HEK293 (cell line): Measurements from ENCODE around the gene PRRT1.

Experiments used
- EGR2 ChIP-seq: fragments of 450-650 bp; formaldehyde crosslinking; IDR thresholded peaks from 2 replicates; pipeline ENCODE4 v1.5.1; 2016; ENCODE audit warnings: low read depth, missing biosample characterization, missing genetic modification characterization
- ELK4 ChIP-seq: IDR thresholded peaks from 2 replicates; pipeline ENCODE4 v1.6.1; 2011; ENCODE audit warnings: mild to moderate bottlenecking, low read depth, low read length, borderline replicate concordance
- KLF17 ChIP-seq: fragments of 450-650 bp; formaldehyde crosslinking; IDR thresholded peaks from 2 replicates; pipeline ENCODE4 v1.5.1; 2016; ENCODE audit warnings: missing biosample characterization, missing genetic modification characterization
- PRDM2 ChIP-seq: fragments of 450-650 bp; formaldehyde crosslinking; IDR thresholded peaks from 2 replicates; pipeline ENCODE4 v1.5.1; 2016; ENCODE audit warnings: missing biosample characterization, missing genetic modification characterization, borderline replicate concordance
- ZBTB10 ChIP-seq: fragments of 450-650 bp; formaldehyde crosslinking; IDR thresholded peaks from 2 replicates; pipeline ENCODE4 v1.5.1; 2016; ENCODE audit warnings: missing biosample characterization, missing genetic modification characterization
- ZBTB11 ChIP-seq: fragments of 450-650 bp; formaldehyde crosslinking; conservative IDR thresholded peaks from 2 replicates; pipeline ENCODE4 v1.5.1; 2016; ENCODE audit warnings: low read depth, missing biosample characterization, missing genetic modification characterization
- ZBTB48 ChIP-seq: fragments of 450-650 bp; formaldehyde crosslinking; IDR thresholded peaks from 2 replicates; pipeline ENCODE4 v1.5.1; 2016; ENCODE audit warnings: missing biosample characterization, missing genetic modification characterization
- ZFHX2 ChIP-seq: fragments of 450-650 bp; formaldehyde crosslinking; conservative IDR thresholded peaks from 2 replicates; pipeline ENCODE4 v1.5.1; 2016; ENCODE audit warnings: missing biosample characterization, missing genetic modification characterization
- ZIC2 ChIP-seq: fragments of 450-650 bp; formaldehyde crosslinking; IDR thresholded peaks from 2 replicates; pipeline ENCODE4 v1.5.1; 2016; ENCODE audit warnings: missing biosample characterization, missing genetic modification characterization
- ZNF146 ChIP-seq: fragments of 450-650 bp; formaldehyde crosslinking; IDR thresholded peaks from 2 replicates; pipeline ENCODE4 v1.5.1; 2016; ENCODE audit warnings: missing biosample characterization, missing genetic modification characterization
- ZNF175 ChIP-seq: fragments of 450-650 bp; formaldehyde crosslinking; IDR thresholded peaks from 2 replicates; pipeline ENCODE4 v1.5.1; 2016; ENCODE audit warnings: missing biosample characterization, missing genetic modification characterization
- ZNF184 ChIP-seq: fragments of 450-650 bp; IDR thresholded peaks from 2 replicates; pipeline ENCODE4 v1.5.1; 2018; ENCODE audit warnings: missing biosample characterization, mild to moderate bottlenecking, missing genetic modification characterization
- ZNF19 ChIP-seq: fragments of 450-650 bp; formaldehyde crosslinking; IDR thresholded peaks from 2 replicates; pipeline ENCODE4; 2016; ENCODE audit warnings: missing biosample characterization, missing genetic modification characterization, low read depth
- ZNF211 ChIP-seq: fragments of 450-650 bp; formaldehyde crosslinking; IDR thresholded peaks from 2 replicates; pipeline ENCODE4 v1.5.1; 2016; ENCODE audit warnings: low read depth, missing biosample characterization, missing genetic modification characterization
- ZNF324 ChIP-seq: fragments of 450-650 bp; formaldehyde crosslinking; IDR thresholded peaks from 2 replicates; pipeline ENCODE4 v1.5.1; 2016; ENCODE audit warnings: missing biosample characterization, missing genetic modification characterization
- ZNF354C ChIP-seq: fragments of 450-650 bp; formaldehyde crosslinking; IDR thresholded peaks from 2 replicates; pipeline ENCODE4 v1.5.1; 2016; ENCODE audit warnings: missing biosample characterization, missing genetic modification characterization, low read depth, borderline replicate concordance
- ZNF426 ChIP-seq: fragments of 450-650 bp; formaldehyde crosslinking; IDR thresholded peaks from 2 replicates; pipeline ENCODE4 v1.5.1; 2017; ENCODE audit warnings: missing biosample characterization, missing genetic modification characterization, mild to moderate bottlenecking, inconsistent platforms, moderate library complexity
- ZNF473 ChIP-seq: fragments of 450-650 bp; formaldehyde crosslinking; IDR thresholded peaks from 2 replicates; pipeline ENCODE4 v1.5.1; 2017; ENCODE audit warnings: missing biosample characterization, missing genetic modification characterization
- ZNF529 ChIP-seq: fragments of 450-650 bp; formaldehyde crosslinking; IDR thresholded peaks from 2 replicates; pipeline ENCODE4 v1.5.1; 2017; ENCODE audit warnings: missing genetic modification characterization, missing biosample characterization; ENCODE audit not compliant: insufficient replicate concordance
- ZNF600 ChIP-seq: fragments of 450-650 bp; formaldehyde crosslinking; IDR thresholded peaks from 2 replicates; pipeline ENCODE4 v1.5.1; 2016; ENCODE audit warnings: missing biosample characterization, missing genetic modification characterization
- ZNF660 ChIP-seq: fragments of 450-650 bp; IDR thresholded peaks from 2 replicates; pipeline ENCODE4 v1.5.1; 2018; ENCODE audit warnings: missing biosample characterization, mild to moderate bottlenecking, missing genetic modification characterization
- ZNF785 ChIP-seq: fragments of 450-650 bp; formaldehyde crosslinking; IDR thresholded peaks from 2 replicates; pipeline ENCODE4 v1.5.1; 2016; ENCODE audit warnings: missing biosample characterization, missing genetic modification characterization
- ZNF843 ChIP-seq: fragments of 450-650 bp; formaldehyde crosslinking; IDR thresholded peaks from 2 replicates; pipeline ENCODE4 v1.5.1; 2016; ENCODE audit warnings: missing biosample characterization, missing genetic modification characterization
- ZXDB ChIP-seq: fragments of 450-650 bp; formaldehyde crosslinking; IDR thresholded peaks from 2 replicates; pipeline ENCODE4 v1.5.1; 2016; ENCODE audit warnings: missing biosample characterization, missing genetic modification characterization

Gene PRRT1

GRCh38 chr6:32153564-32154513, 2.1 kb upstream of the PRRT1 start, which contains the start of gene PPT2 (continued):
- TF ChIP-seq PRDM2 (no peak), ELK4 (no peak), KLF17 (peak; percentile 29), ZIC2 (tag by site-specific recombination) (no peak), ZNF211 (no peak), ZNF785 (no peak), ZNF184 (tag by site-specific recombination) (0 out of 2 replicates have a peak, but pooled peaks have one; percentile 8), ZNF175 (no peak), ZNF660 (tag by site-specific recombination) (peak; percentile 41; the same call in 1 of the 2 replicates), ZXDB (peak; percentile 84), ZNF600 (tag by site-specific recombination) (peak; percentile 72), ZBTB48 (peak; percentile 19; the same call in 1 of the 2 replicates), ZNF843 (peak; percentile 24; the same call in 1 of the 2 replicates), EGR2 (tag by site-specific recombination) (peak; percentile 81), ZNF426 (tag by site-specific recombination) (no peak), ZNF324 (tag by site-specific recombination) (peak; percentile 50; the same call in 1 of the 2 replicates), ZFHX2 (tag by site-specific recombination) (peak; percentile 82), ZBTB11 (tag by site-specific recombination) (peak; percentile 75), ZNF473 (no peak), ZNF354C (tag by site-specific recombination) (no peak), ZNF19 (tag by site-specific recombination) (no peak), ZBTB10 (tag by site-specific recombination) (peak; percentile 6), ZNF529 (no peak), ZNF146 (tag by site-specific recombination) (peak; percentile 28; the same call in 1 of the 2 replicates)
